OCI-LY1 (cell line): ENCODE results near the gene TBX15.
"Not testable (repeated sequence)": the region's sequence is repeated elsewhere in the genome, so short reads cannot be mapped to it uniquely, and the experiment has no call there.

ENCODE experiments used
- CTCF ChIP-seq: fragments of 200-600 bp; sonication (generic), shearing (Covaris generic); IDR thresholded peaks from 2 replicates; pipeline ENCODE4 v1.5.1; 2017; ENCODE audit warnings: mild to moderate bottlenecking, antibody characterized with exemption, low read length, moderate library complexity, mixed read lengths
- EZH2 ChIP-seq: fragments of 200-600 bp; sonication (generic), shearing (Covaris generic); IDR thresholded peaks from 2 replicates; pipeline ENCODE4 v1.8.0; 2017; ENCODE audit warnings: borderline replicate concordance, mixed run types, mild to moderate bottlenecking, antibody characterized with exemption, low read length, moderate library complexity, mixed read lengths

DNA sequence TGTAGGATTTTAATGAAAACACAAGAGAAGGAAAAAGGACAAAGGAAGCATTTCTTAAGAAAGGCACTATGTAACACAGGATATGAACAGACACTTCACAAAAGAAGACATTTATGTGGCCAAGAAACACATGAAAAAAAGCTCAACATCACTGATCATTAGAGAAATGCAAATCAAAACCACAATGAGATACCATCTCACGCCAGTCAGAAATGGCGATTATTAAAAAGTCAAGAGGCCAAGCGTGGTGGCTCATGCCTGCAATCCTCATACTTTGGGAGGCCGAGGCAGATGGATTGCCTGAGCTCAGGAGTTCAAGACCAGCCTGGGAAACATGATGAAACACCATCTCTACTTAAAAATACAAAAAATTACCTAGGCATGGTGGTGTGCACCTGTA lies 71.8 kb downstream of the TBX15 start:
- TF ChIP-seq CTCF, EZH2: not testable (repeated sequence)
